ENCODE results near the gene DDX56. TPM values are rescaled to one million over a fixed set of nuclear protein-coding genes. Genes with fewer than 3 reads are reported as not detected.
"Not testable (repeated sequence)": the region's sequence is repeated elsewhere in the genome, so short reads cannot be mapped to it uniquely, and the experiment has no call there.

Gene DDX56
- total RNA-seq, 2 donors from 2014 or later = 47.4 to 79.2 TPM

GRCh38 chr7:44566680-44567079, 7.0 kb downstream of the DDX56 start:
- Histone ChIP-seq H3K27me3 (replicated peaks; ENCODE audit: insufficient read depth) (no peaks in the 10 kb centered on the region), H3K36me3 (peaks cover 63% of the 10 kb centered on the region), H3K4me3 (no peak overlapping the region), H3K4me1 (ENCODE audit: control insufficient read depth in 1 of 2, low read depth in 2 of 2) (no peaks in the 10 kb centered on the region), H3K27ac (no peak overlapping the region), H3K9me3 (no peaks in the 10 kb centered on the region)
- TF ChIP-seq CTCF (IDR thresholded peaks at IDR 0.05) = no peak
- no peak for ATAC-seq (ENCODE audit: insufficient number of reproducible peaks, low FRiP score, low read depth)
- no peak for DNase-seq (ENCODE audit: low spot score)

- Histone ChIP-seq H3K36me3 (peaks cover 56% of the 10 kb centered on the region), H3K27me3 (replicated peaks; ENCODE audit: insufficient read depth) (no peaks in the 10 kb centered on the region), H3K9me3 (no peaks in the 10 kb centered on the region), H3K27ac (no peak overlapping the region), H3K4me1 (ENCODE audit: control insufficient read depth in 1 of 2, low read depth in 2 of 2) (no peaks in the 10 kb centered on the region), H3K4me3 (no peak overlapping the region)
- no peak for TF ChIP-seq CTCF (IDR thresholded peaks at IDR 0.05)
- DNase-seq (ENCODE audit: low spot score) (no peak), ATAC-seq (ENCODE audit: insufficient number of reproducible peaks, low FRiP score, low read depth) (no peak)
Observed at GRCh38 chr7:44565795-44566559, 7.7 kb downstream of the DDX56 start.

GRCh38 chr7:44565097-44565794, 8.5 kb downstream of the DDX56 start:
- peaks cover 49% of the 10 kb centered on the region for H3K36me3 ChIP-seq
- TF ChIP-seq CTCF (IDR thresholded peaks at IDR 0.05) = peak; percentile 96
- DNase-seq (ENCODE audit: low spot score) = no peak
- H3K4me3 ChIP-seq = no peak overlapping the region
- no peak for ATAC-seq (ENCODE audit: insufficient number of reproducible peaks, low FRiP score, low read depth)
- H3K27ac ChIP-seq = no peak overlapping the region
- H3K9me3 ChIP-seq = no peaks in the 10 kb centered on the region
- no peaks in the 10 kb centered on the region for H3K4me1 ChIP-seq (ENCODE audit: control insufficient read depth in 1 of 2, low read depth in 2 of 2)
- no peaks in the 10 kb centered on the region for H3K27me3 ChIP-seq (replicated peaks; ENCODE audit: insufficient read depth)

GRCh38 chr7:44564606-44565005, 9.1 kb downstream of the DDX56 start:
- TF ChIP-seq CTCF (IDR thresholded peaks at IDR 0.05) = no peak
- no peaks in the 10 kb centered on the region for H3K27me3 ChIP-seq (replicated peaks; ENCODE audit: insufficient read depth)
- no peaks in the 10 kb centered on the region for H3K4me1 ChIP-seq (ENCODE audit: control insufficient read depth in 1 of 2, low read depth in 2 of 2)
- ATAC-seq (ENCODE audit: insufficient number of reproducible peaks, low FRiP score, low read depth) (no peak), DNase-seq (ENCODE audit: low spot score) (no peak)
- H3K9me3 ChIP-seq = no peaks in the 10 kb centered on the region
- no peak overlapping the region for H3K27ac ChIP-seq
- H3K36me3 ChIP-seq = peaks cover 42% of the 10 kb centered on the region
- H3K4me3 ChIP-seq = no peak overlapping the region

GRCh38 chr7:44563171-44563679, 10.5 kb downstream of the DDX56 start:
- H3K4me3 ChIP-seq = no peak overlapping the region
- no peak for DNase-seq (ENCODE audit: low spot score)
- TF ChIP-seq CTCF (IDR thresholded peaks at IDR 0.05) = no peak
- H3K36me3 ChIP-seq = peaks cover 28% of the 10 kb centered on the region
- ATAC-seq (ENCODE audit: insufficient number of reproducible peaks, low FRiP score, low read depth) = no peak
- no peaks in the 10 kb centered on the region for H3K9me3 ChIP-seq
- no peaks in the 10 kb centered on the region for H3K27me3 ChIP-seq (replicated peaks; ENCODE audit: insufficient read depth)
- no peaks in the 10 kb centered on the region for H3K4me1 ChIP-seq (ENCODE audit: control insufficient read depth in 1 of 2, low read depth in 2 of 2)
- no peak overlapping the region for H3K27ac ChIP-seq

GRCh38 chr7:44562622-44562962, 11.1 kb downstream of the DDX56 start:
- not testable (repeated sequence) for H3K27me3 ChIP-seq (replicated peaks; ENCODE audit: insufficient read depth); H3K27ac ChIP-seq; H3K4me1 ChIP-seq (ENCODE audit: control insufficient read depth in 1 of 2, low read depth in 2 of 2); DNase-seq (ENCODE audit: low spot score); H3K9me3 ChIP-seq; H3K4me3 ChIP-seq; ATAC-seq (ENCODE audit: insufficient number of reproducible peaks, low FRiP score, low read depth)
- H3K36me3 ChIP-seq = peaks cover 22% of the 10 kb centered on the region
